Measurements from ENCODE around the gene CEACAM7. TPM values are rescaled to one million over a fixed set of nuclear protein-coding genes. Genes with fewer than 3 reads are reported as not detected.
"Not testable (repeated sequence)": the region's sequence is repeated elsewhere in the genome, so short reads cannot be mapped to it uniquely, and the experiment has no call there.

The CEACAM7 gene
- total RNA-seq, 1 experiment from 2014 or later: not detected

DNA sequence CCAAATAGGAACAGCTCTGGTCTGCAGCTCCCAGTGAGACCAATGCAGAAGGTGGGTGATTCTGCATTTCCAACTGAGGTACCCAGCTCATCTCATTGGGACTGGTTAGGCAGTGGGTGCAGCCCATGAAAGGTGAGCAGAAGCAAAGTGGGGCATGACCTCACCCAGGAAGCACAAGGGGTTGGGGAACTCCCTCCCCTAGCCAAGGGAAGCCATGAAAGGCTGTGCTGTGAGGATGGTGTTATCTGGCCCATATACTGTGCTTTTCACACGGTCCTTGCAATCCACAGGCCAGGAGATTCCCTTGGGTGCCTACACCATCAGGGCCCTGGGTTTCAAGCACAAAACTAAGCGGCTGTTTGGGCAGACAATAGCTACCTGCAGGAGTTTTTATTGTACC, 31.3 kb downstream of the CEACAM7 start:
- not testable (repeated sequence) for DNase-seq (ENCODE audit: low read depth)

DNA sequence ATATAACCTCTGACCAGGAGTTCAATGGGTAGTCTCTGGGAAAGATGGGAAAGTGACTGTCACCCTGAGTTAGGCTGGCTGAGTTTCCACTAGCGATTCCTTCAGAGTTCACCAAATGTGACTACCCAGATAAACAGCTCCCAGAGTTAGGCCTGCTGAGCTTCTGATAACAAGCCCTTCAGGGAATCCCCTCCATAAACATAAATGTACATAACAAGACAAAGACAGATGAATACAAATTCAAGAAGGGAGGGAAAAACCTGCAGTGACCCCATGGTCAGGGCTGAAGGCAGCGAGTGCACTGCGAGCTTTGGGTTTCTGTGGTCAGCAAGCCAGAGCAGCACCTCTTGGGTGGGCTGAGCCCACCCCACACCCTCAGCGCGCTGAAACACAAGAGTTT, 35.8 kb downstream of the CEACAM7 start:
- DNase-seq (ENCODE audit: low read depth): no peak

DNA sequence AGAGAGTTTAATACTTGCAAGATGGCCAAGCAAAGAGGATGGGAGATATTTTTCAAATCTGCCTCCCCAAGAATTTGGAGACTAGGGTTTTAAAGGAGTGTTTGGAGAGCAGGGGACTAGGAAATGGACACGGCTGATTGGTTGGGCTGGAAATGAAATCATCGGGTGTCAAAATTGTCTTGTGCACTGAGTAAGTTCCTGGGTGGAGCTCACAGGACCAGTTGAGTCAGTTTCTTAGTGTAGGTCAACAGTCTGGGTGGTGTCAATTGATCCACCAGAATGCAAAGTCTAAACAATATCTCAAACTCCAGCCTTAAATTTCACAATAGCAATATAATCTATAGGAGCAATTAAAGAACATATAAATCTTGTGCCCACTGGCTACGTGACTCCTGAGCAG, 38.2 kb downstream of the CEACAM7 start:
- no peak for DNase-seq (ENCODE audit: low read depth)

DNA sequence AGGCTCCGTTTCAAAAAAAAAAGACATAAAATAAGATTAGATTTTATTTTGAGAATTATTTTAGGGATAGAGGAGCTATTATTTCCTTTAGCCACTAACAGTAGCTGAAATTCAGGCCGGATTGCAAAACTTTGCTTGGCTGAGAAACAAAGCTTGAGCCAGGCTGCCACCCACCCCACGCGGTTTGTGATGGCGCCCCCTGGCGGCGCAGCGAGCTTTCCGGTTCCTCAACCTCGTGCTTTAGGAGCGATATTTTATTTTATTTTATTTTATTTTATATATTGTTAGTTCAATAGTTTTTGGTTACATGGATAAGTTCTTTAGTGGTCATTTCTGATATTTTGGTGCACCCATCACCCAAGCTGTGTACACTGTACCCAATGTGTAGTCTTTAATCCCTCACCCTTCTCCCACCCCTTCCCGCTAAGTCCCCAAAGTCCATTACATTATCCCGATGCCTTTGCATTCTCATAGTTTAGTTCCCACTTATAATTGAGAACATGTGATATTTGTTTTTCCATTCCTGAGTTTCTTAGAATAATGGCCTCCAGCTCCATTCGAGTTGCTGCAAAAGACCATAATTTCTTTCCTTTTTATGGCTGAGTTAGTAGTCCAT, 41.4 kb downstream of the CEACAM7 start:
- DNase-seq (ENCODE audit: low read depth): peak; percentile 34

DNA sequence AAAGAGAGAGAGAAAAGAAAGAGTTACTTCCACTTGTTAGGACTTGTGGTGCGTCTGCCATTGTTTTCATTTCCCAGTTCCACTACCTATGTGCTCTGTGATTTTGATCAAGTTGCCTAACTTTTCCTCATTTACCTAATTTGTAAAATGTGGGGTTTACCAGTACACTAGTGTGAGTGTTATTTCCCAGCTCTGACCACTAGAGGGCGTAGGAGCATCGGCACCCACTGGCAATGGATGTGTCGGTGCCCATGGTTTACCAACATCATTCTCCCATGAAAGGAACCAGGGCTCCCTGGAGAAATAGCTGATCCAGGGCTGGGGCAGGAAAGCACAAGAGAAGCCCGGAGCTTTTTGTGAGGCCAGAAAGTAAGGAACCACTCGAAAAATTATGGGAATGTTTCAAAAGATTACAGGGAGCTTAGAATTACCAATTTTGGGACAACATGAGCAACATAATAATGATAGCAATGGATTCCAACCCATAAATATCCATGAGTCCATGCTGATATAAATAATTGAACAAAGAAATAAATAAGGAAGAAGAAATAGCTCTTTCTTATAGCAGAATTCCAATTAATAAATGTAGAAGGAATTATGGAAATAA, 46.1 kb downstream of the CEACAM7 start:
- peak; percentile 62 for DNase-seq (ENCODE audit: low read depth)

DNA sequence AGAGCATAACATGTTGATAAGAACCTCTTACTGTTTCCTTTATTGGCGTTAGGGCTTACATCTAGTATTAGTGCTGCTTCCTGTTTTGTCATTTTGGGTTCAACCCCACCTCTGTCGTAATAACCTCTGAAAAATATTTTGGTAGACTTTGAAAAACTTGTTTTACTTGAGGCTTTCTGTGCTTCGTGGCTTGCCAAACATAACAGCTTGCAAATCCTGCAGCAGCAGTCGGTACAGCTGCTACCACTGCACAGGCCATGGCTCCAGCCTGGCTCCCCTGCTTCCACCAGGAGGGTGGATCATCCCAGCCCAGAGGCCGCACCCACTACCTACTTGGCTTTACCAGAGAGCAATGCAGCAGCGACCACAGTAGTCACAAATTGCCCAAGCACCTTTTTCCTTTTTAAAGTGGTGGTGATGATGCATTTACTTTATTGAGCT, 49.4 kb downstream of the CEACAM7 start:
- DNase-seq (ENCODE audit: low read depth): no peak

DNA sequence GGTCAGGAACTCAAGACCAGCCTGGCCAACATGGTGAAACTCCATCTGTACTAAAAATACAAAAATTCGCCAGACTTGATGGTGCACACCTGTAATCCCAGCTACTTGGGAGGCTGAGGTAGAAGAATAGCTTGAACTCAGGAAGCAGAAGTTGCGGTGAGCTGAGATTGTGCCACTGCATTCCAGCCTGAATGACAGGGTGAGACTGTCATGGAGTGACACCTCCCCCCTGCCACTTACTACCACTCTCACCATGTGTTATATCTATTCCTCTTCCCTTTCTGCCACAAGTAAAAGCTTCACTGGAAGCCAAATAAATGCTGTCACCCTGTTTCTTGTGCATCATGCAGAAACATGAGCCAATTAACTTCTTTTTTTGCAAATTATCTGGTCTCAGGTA, 50.6 kb downstream of the CEACAM7 start:
- DNase-seq (ENCODE audit: low read depth): no peak

DNA sequence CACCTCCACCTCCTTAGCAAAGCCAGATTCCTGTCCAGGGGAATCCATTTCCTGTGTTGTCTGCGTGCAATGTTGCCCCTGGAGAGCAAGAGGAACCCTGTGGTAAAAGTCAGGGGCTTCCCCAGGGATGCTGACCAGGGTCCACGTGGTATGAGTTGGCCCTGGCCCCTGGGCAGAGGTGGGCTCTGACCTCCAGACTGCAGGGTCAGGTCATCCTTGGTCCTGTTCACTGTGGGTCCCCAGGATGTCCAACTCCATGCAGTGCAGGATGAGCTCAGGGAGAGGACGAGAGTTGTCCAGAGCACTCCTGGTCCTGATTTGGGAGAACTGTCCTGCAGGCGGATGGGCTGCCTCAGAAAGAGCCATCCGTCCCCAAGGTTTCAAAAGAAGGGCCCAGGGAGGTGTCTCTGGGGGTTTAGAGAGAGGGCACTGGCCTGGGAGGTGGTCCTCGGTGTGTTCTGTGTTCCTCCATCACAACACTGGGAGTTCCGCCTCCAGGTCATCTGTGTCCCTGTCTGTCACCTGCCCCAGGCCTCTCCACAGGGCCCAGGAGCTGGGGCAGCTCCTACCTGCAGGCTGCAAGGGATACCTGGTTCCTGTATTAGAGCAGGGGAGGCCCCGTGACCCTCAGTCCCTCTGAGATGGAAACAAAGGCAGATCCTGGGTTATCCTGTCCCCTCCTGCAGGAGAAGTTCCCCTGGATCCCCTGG, 59.9 kb downstream of the CEACAM7 start:
- DNase-seq (ENCODE audit: low read depth): no peak

DNA sequence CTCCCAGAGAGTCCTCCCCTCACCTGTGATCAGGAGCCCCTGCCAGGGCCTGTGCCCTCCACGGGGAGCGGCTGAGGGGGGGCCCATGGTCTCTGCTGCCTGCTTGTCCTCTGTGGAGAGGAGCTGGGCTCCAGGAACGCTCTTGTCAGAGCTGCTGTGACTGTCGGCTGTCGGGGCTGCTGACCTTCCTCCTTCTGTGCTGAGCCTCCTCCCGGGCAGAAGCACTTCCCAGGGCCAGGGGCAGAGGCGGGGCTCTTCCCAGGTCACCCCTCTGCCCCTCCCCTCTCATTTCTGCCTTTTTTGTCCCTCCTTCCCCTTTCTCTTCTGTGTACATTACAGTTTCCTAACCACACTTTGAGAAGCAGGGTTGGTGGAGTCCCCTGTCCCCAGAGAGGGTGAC, 61.2 kb downstream of the CEACAM7 start, which contains the start of gene CEACAM4:
CEACAM4 (minus strand) TSS at position 198 of the 400 bp plus-strand sequence; CDS start at position 87, 111 bp downstream.
- DNase-seq (ENCODE audit: low read depth): no peak

DNA sequence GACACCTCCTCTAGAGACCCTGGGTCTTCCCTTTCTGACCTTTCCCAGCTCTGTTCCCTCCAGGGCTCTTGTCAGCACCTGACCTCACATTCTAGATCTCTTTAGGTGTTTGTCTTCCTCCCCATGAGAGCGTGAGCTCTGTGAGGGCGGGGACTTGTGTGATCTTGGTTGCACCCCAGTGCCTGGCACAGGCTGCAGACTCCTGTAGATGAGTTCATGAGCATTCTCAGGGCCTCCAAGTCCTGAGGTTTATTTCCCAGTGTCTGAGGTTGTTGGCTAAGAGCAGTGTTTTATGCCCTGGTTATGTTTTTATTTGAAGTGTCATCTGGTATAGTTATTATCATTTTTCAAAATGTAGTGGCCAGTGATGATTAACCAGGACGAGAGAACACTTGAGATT, 61.8 kb downstream of the CEACAM7 start:
- DNase-seq (ENCODE audit: low read depth): no peak

DNA sequence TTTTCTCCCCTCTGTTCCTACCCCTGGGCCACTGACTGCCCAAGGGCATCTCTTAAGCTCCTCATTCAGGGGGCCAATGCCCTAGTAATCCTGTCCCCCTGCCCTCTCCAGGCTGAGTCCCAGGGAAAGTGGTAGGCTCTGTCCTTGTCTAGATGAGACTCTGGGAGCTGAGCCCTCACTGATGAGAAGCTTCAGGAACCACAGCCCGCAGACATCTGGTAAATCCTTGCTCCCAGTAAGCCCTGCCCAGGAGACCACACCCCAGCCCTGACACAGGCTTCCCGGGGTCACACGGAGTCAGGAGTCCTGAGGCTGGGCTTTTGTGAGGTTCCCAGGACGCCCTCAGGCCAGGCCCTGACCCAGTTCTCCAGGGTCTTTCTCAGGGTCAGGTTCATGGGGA, 63.1 kb downstream of the CEACAM7 start:
- no peak for DNase-seq (ENCODE audit: low read depth)

DNA sequence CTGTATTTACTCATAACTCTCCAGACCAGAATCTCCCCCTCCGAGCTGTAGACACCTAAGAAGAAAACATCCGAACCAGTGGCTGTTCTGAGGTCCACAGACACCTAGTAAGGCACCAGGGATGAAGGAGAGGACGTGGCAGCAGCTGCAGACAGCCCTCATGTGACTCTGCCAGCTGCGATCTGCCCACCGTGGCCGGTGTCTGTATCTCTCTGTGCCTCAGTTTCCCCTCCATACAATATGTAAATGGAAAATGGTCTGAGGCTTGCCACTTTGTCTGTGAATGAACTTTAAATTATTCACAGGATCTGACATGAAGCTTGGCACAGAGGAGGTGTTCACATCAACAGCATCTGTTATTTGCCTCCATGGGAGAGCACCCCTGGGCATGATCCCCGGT, 63.6 kb downstream of the CEACAM7 start:
- DNase-seq (ENCODE audit: low read depth): no peak

DNA sequence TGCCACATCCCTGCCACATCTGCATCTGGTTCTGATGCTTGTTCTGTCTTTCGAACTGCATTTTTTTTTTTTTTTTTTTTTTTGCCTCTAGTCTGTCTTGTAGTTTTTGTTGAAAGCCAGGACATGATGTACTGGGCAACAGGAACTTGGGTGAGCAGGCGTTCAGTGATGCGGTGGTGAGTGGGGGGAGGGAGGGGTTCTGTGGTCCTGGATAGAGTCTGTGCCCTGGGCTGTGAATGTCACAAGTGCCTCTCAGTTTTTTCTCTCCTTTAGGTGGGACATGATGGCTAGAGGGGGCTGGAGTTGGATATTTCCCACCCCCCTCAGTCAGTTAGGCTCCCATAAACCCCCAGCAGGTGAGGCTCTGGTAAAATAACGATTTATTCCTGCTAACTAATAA, 64.7 kb downstream of the CEACAM7 start:
- no peak for DNase-seq (ENCODE audit: low read depth)

Other genes with a start within 250 kb of the CEACAM7 start
- 71.5 and 99.0 TPM in 2 replicates for gene DMAC2, start 248.4 kb downstream of the CEACAM7 start, total RNA-seq (2014; rRNA removed; shearing (Covaris generic))
- gene ERICH4, start 245.1 kb downstream of the CEACAM7 start, total RNA-seq (2014; rRNA removed; shearing (Covaris generic)): not detected in 2 replicates
- gene CEACAM21, start 112.1 kb downstream of the CEACAM7 start, total RNA-seq (2014; rRNA removed; shearing (Covaris generic)): 0.12 TPM in 1 of 2 replicates, not detected in the other
- gene CEACAM4, start 61.2 kb downstream of the CEACAM7 start, total RNA-seq (2014; rRNA removed; shearing (Covaris generic)): not detected in 2 replicates
- gene CEACAM5, start 20.4 kb upstream of the CEACAM7 start, total RNA-seq (2014; rRNA removed; shearing (Covaris generic)): not detected in 2 replicates
- not detected in 2 replicates for gene CEACAM6, start 67.3 kb upstream of the CEACAM7 start, total RNA-seq (2014; rRNA removed; shearing (Covaris generic))
- not detected in 2 replicates for gene CEACAM3, start 108.3 kb upstream of the CEACAM7 start, total RNA-seq (2014; rRNA removed; shearing (Covaris generic))
- gene LYPD4, start 156.4 kb upstream of the CEACAM7 start, total RNA-seq (2014; rRNA removed; shearing (Covaris generic)): not detected in 2 replicates
- not detected in 2 replicates for gene DMRTC2, start 156.8 kb upstream of the CEACAM7 start, total RNA-seq (2014; rRNA removed; shearing (Covaris generic))
- 2,465 and 2,894 TPM in 2 replicates for gene RPS19, start 172.0 kb upstream of the CEACAM7 start, total RNA-seq (2014; rRNA removed; shearing (Covaris generic))
- not detected in 2 replicates for gene CD79A, start 189.0 kb upstream of the CEACAM7 start, total RNA-seq (2014; rRNA removed; shearing (Covaris generic))
- gene ARHGEF1, start 194.9 kb upstream of the CEACAM7 start, total RNA-seq (2014; rRNA removed; shearing (Covaris generic)): 73.9 and 76.2 TPM in 2 replicates
- gene ERFL, start 240.2 kb upstream of the CEACAM7 start, total RNA-seq (2014; rRNA removed; shearing (Covaris generic)): not detected in 2 replicates